K562 (cell line): ENCODE data around the gene HSF2.

Source experiments
- FOXJ3 ChIP-seq: sonication (generic); formaldehyde crosslinking; IDR thresholded peaks from 2 replicates; pipeline ENCODE4 v1.4.0; 2020; ENCODE audit warnings: mild to moderate bottlenecking, missing genetic modification reagents
- MAZ ChIP-seq, 2 experiments: fragments of 450-650 bp in 1 of 2; sonication (generic) in 1 of 2; formaldehyde crosslinking; IDR thresholded peaks in 1 of 2; conservative IDR thresholded peaks in 1 of 2; 2 replicates each; pipeline versions ENCODE4 v1.4.0 to v1.5.0; 2020; ENCODE audit warnings: mild to moderate bottlenecking in 1 of 2, missing genetic modification reagents in 1 of 2
- MYNN ChIP-seq, 2 experiments: sonication (generic); formaldehyde crosslinking in 1 of 2; IDR thresholded peaks; 2 replicates each; pipeline versions ENCODE4 v1.5.0 to v1.6.1; 2016 to 2020; ENCODE audit warnings: antibody characterized with exemption in 1 of 2, missing genetic modification reagents in 1 of 2
- NR1H2 ChIP-seq: sonication (generic); formaldehyde crosslinking; IDR thresholded peaks from 2 replicates; pipeline ENCODE4 v1.4.0; 2020; ENCODE audit warnings: mild to moderate bottlenecking, missing genetic modification reagents
- NR2C2 ChIP-seq, 2 experiments: fragments of 200-800 bp in 1 of 2; sonication (Bioruptor generic) in 1 of 2; sonication (generic) in 1 of 2; formaldehyde crosslinking in 1 of 2; IDR thresholded peaks; 2 replicates each; pipeline versions ENCODE4 v1.6.1 to v1.8.0; 2016 to 2022; ENCODE audit warnings: mild to moderate bottlenecking in 1 of 2, missing compliant biosample characterization in 1 of 2, missing genetic modification characterization in 1 of 2, missing genetic modification reagents in 1 of 2
- NRF1 ChIP-seq, 2 experiments: fragments of 450-650 bp; IDR thresholded peaks in 1 of 2; conservative IDR thresholded peaks in 1 of 2; 2 replicates each; pipeline ENCODE4 v1.6.1; 2014; ENCODE audit warnings: mild to moderate bottlenecking in 2 of 2
- SRSF1 ChIP-seq: fragments of 200-400 bp; formaldehyde crosslinking; IDR thresholded peaks from 2 replicates; pipeline ENCODE4 v1.6.1; 2017; ENCODE audit warnings: mild to moderate bottlenecking, low read depth, low read length, moderate library complexity
- TF ChIP-seq, protein P1 (sequence below): sonication (generic); formaldehyde crosslinking; IDR thresholded peaks from 2 replicates; pipeline ENCODE4 v1.8.0; 2022; ENCODE audit warnings: mild to moderate bottlenecking, missing genetic modification reagents
- TF ChIP-seq, protein P2 (sequence below), 2 experiments: fragments of 450-650 bp; IDR thresholded peaks; 2 replicates each; pipeline ENCODE4 v1.6.1; 2016; ENCODE audit warnings: mild to moderate bottlenecking in 2 of 2, borderline replicate concordance in 1 of 2, low read depth in 1 of 2, moderate library complexity in 1 of 2
- TF ChIP-seq, protein P3 (sequence below), 3 experiments: IDR thresholded peaks in 2 of 3; conservative IDR thresholded peaks in 1 of 3; 2 replicates each; pipeline ENCODE4 v1.5.1; 2011 to 2012; ENCODE audit warnings: low read length in 3 of 3, mild to moderate bottlenecking in 3 of 3, control low read depth in 2 of 3, improper control_type of control experiment in 1 of 3, inconsistent platforms in 1 of 3, low read depth in 1 of 3, mixed read lengths in 1 of 3, moderate library complexity in 1 of 3; ENCODE audit not compliant: insufficient read depth in 2 of 3

DNA sequence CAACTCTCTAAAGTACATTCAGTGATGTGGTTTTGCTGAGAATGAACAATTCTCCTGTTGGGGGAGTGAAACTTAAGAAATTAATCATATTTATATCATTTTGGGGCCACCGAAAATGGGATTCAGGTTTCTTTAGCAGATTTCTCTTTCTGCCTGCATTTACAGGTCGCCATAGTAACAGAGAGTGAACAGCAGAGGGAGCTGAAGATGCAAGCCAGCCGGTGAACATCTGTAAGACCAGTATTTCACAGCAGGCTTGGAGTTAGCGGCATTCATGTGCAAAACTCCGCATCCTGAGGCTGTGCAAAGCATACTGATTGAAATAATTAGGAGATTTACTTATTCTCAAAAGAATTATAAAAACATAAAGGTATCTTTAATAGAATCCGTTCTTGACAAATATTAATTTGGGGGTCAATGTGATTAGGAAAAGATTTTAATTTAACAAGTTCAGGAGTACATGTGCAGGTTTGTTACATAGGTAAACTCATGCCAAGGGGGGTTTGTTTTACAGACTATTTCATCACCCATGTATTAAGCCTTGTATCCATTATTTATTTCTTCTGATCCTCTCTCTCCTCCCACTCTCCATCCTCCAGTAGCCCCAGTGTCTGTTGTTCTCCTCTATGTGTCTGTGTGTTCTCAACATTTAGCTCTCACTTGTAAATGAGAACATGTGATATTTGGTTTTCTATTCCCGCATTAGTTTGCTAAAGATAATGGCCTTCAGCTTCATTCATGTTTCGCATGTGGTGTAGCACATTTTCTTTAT lies 17.8 kb upstream of the HSF2 start:
- TF ChIP-seq, protein P1, sequence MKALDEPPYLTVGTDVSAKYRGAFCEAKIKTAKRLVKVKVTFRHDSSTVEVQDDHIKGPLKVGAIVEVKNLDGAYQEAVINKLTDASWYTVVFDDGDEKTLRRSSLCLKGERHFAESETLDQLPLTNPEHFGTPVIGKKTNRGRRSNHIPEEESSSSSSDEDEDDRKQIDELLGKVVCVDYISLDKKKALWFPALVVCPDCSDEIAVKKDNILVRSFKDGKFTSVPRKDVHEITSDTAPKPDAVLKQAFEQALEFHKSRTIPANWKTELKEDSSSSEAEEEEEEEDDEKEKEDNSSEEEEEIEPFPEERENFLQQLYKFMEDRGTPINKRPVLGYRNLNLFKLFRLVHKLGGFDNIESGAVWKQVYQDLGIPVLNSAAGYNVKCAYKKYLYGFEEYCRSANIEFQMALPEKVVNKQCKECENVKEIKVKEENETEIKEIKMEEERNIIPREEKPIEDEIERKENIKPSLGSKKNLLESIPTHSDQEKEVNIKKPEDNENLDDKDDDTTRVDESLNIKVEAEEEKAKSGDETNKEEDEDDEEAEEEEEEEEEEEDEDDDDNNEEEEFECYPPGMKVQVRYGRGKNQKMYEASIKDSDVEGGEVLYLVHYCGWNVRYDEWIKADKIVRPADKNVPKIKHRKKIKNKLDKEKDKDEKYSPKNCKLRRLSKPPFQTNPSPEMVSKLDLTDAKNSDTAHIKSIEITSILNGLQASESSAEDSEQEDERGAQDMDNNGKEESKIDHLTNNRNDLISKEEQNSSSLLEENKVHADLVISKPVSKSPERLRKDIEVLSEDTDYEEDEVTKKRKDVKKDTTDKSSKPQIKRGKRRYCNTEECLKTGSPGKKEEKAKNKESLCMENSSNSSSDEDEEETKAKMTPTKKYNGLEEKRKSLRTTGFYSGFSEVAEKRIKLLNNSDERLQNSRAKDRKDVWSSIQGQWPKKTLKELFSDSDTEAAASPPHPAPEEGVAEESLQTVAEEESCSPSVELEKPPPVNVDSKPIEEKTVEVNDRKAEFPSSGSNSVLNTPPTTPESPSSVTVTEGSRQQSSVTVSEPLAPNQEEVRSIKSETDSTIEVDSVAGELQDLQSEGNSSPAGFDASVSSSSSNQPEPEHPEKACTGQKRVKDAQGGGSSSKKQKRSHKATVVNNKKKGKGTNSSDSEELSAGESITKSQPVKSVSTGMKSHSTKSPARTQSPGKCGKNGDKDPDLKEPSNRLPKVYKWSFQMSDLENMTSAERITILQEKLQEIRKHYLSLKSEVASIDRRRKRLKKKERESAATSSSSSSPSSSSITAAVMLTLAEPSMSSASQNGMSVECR (CRISPR knock-in tag): no peak
- no peak for TF ChIP-seq NR2C2 (CRISPR knock-in tag; IDR thresholded peaks at IDR 0.05)
- no peak for TF ChIP-seq NR2C2 (tag; IDR thresholded peaks at IDR 0.05)
- no peak for TF ChIP-seq MYNN (IDR thresholded peaks at IDR 0.05)
- TF ChIP-seq MYNN (CRISPR knock-in tag; IDR thresholded peaks at IDR 0.05): no peak
- no peak for TF ChIP-seq SRSF1
- TF ChIP-seq NR1H2 (CRISPR knock-in tag): no peak
- TF ChIP-seq FOXJ3 (CRISPR knock-in tag): no peak
- TF ChIP-seq, protein P2, sequence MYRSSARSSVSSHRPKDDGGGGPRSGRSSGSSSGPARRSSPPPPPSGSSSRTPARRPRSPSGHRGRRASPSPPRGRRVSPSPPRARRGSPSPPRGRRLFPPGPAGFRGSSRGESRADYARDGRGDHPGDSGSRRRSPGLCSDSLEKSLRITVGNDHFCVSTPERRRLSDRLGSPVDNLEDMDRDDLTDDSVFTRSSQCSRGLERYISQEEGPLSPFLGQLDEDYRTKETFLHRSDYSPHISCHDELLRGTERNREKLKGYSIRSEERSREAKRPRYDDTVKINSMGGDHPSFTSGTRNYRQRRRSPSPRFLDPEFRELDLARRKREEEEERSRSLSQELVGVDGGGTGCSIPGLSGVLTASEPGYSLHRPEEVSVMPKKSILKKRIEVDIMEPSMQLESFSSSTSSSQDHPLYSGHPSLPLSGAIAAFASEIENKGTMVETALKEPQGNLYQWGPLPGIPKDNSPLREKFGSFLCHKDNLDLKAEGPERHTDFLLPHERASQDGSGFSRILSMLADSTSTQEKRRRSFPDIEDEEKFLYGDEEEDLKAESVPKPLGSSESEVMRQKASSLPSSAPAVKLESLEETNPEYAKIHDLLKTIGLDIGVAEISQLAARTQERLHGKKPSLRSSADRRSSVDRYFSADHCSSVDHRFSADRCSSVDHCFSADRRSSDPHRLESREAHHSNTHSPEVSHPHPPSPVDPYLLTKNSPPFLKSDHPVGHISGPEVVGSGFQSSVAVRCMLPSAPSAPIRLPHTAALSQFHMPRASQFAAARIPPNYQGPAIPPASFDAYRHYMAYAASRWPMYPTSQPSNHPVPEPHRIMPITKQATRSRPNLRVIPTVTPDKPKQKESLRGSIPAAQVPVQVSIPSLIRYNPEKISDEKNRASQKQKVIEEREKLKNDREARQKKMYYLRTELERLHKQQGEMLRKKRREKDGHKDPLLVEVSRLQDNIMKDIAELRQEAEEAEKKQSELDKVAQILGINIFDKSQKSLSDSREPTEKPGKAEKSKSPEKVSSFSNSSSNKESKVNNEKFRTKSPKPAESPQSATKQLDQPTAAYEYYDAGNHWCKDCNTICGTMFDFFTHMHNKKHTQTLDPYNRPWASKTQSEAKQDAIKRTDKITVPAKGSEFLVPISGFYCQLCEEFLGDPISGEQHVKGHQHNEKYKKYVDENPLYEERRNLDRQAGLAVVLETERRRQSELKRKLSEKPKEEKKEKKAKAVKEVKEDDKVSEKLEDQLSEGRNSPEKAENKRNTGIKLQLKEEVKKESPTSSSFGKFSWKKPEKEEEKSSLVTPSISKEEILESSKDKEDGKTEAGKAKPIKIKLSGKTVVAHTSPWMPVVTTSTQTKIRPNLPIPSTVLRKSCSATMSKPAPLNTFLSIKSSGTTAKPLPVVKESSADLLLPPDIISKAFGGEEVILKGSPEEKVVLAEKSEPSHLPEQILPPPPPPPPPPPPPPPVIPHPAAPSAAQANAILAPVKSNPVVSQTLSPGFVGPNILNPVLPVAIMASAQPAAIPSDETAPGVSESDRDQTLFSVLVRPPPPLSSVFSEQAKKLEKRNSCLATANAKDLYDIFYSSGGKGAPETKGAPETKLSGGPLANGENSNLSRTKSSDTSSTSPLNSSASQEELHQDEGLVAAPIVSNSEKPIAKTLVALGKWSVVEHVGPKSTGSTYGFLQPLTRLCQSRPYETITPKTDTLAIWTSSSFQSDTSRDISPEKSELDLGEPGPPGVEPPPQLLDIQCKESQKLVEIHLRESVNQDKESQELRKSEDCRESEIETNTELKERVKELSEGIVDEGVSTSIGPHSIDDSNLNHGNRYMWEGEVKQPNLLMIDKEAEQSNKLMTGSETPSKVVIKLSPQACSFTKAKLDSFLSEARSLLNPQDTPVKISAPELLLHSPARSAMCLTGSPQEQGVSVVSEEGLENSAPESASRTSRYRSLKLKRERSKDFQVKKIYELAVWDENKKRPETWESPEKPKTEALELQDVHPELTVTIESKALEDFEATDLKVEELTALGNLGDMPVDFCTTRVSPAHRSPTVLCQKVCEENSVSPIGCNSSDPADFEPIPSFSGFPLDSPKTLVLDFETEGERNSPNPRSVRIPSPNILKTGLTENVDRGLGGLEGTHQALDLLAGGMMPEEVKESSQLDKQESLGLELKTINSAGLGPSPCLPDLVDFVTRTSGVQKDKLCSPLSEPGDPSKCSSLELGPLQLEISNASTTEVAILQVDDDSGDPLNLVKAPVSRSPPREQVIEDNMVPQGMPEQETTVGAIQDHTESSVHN (IDR thresholded peaks at IDR 0.05; ENCODE audit: borderline replicate concordance in 1 of 2, low read depth in 1 of 2): no peak
- TF ChIP-seq, protein P3, sequence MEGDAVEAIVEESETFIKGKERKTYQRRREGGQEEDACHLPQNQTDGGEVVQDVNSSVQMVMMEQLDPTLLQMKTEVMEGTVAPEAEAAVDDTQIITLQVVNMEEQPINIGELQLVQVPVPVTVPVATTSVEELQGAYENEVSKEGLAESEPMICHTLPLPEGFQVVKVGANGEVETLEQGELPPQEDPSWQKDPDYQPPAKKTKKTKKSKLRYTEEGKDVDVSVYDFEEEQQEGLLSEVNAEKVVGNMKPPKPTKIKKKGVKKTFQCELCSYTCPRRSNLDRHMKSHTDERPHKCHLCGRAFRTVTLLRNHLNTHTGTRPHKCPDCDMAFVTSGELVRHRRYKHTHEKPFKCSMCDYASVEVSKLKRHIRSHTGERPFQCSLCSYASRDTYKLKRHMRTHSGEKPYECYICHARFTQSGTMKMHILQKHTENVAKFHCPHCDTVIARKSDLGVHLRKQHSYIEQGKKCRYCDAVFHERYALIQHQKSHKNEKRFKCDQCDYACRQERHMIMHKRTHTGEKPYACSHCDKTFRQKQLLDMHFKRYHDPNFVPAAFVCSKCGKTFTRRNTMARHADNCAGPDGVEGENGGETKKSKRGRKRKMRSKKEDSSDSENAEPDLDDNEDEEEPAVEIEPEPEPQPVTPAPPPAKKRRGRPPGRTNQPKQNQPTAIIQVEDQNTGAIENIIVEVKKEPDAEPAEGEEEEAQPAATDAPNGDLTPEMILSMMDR (IDR thresholded peaks at IDR 0.05 in 2 of 3, conservative IDR thresholded peaks at IDR 0.05 in 1 of 3; ENCODE audit: insufficient read depth in 2 of 3, low read depth in 1 of 3, low read length in 3 of 3): peak; percentile 70 to 78 (median 78)
- peak in 1 of 2 experiments; percentile 31; a peak in 1 of 4 replicates for TF ChIP-seq MAZ (CRISPR knock-in tag; conservative IDR thresholded peaks at IDR 0.05 in 1 of 2, IDR thresholded peaks at IDR 0.05 in 1 of 2)
- TF ChIP-seq NRF1 (conservative IDR thresholded peaks at IDR 0.05 in 1 of 2, IDR thresholded peaks at IDR 0.05 in 1 of 2): no peak
